Chondrocyte (in vitro differentiated cells): Measurements from ENCODE around the gene LHFPL6. TPM values are rescaled to one million over a fixed set of nuclear protein-coding genes. Genes with fewer than 3 reads are reported as not detected.

Experiments used
- DNase-seq: peaks from one replicate; pipeline ENCODE4 v3.0.0; 2021; ENCODE audit warnings: mixed read lengths, low spot score
- H3K27ac Mint-ChIP-seq: one replicate; pipeline ENCODE4 v1.8.0; 2021; ENCODE audit warnings: mild to moderate bottlenecking, moderate library complexity, mixed read lengths; ENCODE audit not compliant: unreplicated experiment
- H3K27me3 Mint-ChIP-seq: 2 replicates; pipeline ENCODE4 v1.8.0; 2021; ENCODE audit warnings: low read depth, mixed read lengths
- H3K36me3 Mint-ChIP-seq: 2 replicates; pipeline ENCODE4 v1.8.0; 2021; ENCODE audit warnings: low read depth, mixed read lengths
- H3K4me1 Mint-ChIP-seq: 2 replicates; pipeline ENCODE4 v1.8.0; 2021; ENCODE audit warnings: low read depth, mild to moderate bottlenecking, mixed read lengths
- H3K4me3 Mint-ChIP-seq: one replicate; pipeline ENCODE4 v1.8.0; 2021; ENCODE audit warnings: mild to moderate bottlenecking, moderate library complexity, mixed read lengths; ENCODE audit not compliant: unreplicated experiment
- H3K9me3 Mint-ChIP-seq: 2 replicates; pipeline ENCODE4 v1.8.0; 2021; ENCODE audit warnings: low read depth, mixed read lengths
- total RNA-seq: library from RNA; stranded (reverse); gene quantifications from 3 replicates; pipeline ENCODE4 v1.2.1, GENCODE V29; 2021
- TF ChIP-seq, protein P1 (sequence below): fragments of 200-600 bp; sonication (generic); IDR thresholded peaks from 2 replicates; pipeline ENCODE4 v1.5.0; 2021; ENCODE audit warnings: antibody characterized with exemption, mild to moderate bottlenecking, moderate library complexity

Gene LHFPL6
- total RNA-seq, 1 donor from 2014 or later, result 101 TPM

GRCh38 chr13:39578821-39579291, 24.1 kb downstream of the LHFPL6 start:
- peaks cover 58% of the 10 kb centered on the region for H3K4me1 Mint-ChIP-seq
- H3K4me3 Mint-ChIP-seq, result no peak overlapping the region
- TF ChIP-seq, protein P1, sequence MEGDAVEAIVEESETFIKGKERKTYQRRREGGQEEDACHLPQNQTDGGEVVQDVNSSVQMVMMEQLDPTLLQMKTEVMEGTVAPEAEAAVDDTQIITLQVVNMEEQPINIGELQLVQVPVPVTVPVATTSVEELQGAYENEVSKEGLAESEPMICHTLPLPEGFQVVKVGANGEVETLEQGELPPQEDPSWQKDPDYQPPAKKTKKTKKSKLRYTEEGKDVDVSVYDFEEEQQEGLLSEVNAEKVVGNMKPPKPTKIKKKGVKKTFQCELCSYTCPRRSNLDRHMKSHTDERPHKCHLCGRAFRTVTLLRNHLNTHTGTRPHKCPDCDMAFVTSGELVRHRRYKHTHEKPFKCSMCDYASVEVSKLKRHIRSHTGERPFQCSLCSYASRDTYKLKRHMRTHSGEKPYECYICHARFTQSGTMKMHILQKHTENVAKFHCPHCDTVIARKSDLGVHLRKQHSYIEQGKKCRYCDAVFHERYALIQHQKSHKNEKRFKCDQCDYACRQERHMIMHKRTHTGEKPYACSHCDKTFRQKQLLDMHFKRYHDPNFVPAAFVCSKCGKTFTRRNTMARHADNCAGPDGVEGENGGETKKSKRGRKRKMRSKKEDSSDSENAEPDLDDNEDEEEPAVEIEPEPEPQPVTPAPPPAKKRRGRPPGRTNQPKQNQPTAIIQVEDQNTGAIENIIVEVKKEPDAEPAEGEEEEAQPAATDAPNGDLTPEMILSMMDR, result no peak
- no peaks in the 10 kb centered on the region for H3K27me3 Mint-ChIP-seq
- peak overlapping the region; percentile 35 for H3K27ac Mint-ChIP-seq
- H3K9me3 Mint-ChIP-seq, result no peaks in the 10 kb centered on the region
- no peak for DNase-seq
- no peaks in the 10 kb centered on the region for H3K36me3 Mint-ChIP-seq

DNA sequence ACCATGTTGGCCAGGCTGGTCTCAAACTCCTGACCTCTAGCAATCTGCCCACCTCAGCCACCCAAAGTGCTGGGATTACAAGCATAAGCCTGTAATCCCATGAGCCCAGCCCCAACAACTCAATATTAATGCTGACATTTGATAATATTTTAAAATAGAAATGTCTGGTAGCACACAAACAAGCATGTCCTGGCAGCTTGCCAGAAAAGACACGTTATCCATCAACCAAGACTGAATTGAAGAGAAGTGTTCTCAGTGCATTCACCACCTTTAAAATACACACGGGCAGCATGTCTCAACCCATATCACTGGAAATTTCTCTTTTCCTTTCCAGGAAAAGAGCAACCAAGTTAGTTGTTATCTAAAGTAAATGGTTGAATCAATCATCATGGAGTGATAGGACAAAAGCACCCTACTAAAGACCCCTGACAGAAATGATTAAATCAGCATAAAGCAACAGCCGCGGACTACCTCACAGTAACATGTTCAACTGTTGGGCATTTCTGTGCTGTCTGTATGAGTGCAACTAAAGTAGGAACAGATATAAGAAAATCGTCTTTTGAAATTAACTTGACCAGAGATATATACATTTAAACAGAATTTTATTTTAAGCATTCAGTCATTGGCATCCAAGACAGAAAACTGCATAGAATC, 25.0 kb downstream of the LHFPL6 start:
- TF ChIP-seq, protein P1, result no peak
- DNase-seq, result no peak
- Mint-ChIP-seq H3K9me3 (no peaks in the 10 kb centered on the region), H3K4me3 (no peak overlapping the region), H3K36me3 (no peaks in the 10 kb centered on the region), H3K27me3 (no peaks in the 10 kb centered on the region), H3K27ac (no peak overlapping the region), H3K4me1 (peaks cover 53% of the 10 kb centered on the region)

- Mint-ChIP-seq H3K36me3 (no peaks in the 10 kb centered on the region), H3K9me3 (no peaks in the 10 kb centered on the region), H3K27me3 (no peaks in the 10 kb centered on the region), H3K27ac (no peak overlapping the region), H3K4me1 (peaks cover 47% of the 10 kb centered on the region), H3K4me3 (no peak overlapping the region)
- TF ChIP-seq, protein P1, result no peak
- no peak for DNase-seq
Observed at GRCh38 chr13:39577203-39577602, 25.8 kb downstream of the LHFPL6 start.

DNA sequence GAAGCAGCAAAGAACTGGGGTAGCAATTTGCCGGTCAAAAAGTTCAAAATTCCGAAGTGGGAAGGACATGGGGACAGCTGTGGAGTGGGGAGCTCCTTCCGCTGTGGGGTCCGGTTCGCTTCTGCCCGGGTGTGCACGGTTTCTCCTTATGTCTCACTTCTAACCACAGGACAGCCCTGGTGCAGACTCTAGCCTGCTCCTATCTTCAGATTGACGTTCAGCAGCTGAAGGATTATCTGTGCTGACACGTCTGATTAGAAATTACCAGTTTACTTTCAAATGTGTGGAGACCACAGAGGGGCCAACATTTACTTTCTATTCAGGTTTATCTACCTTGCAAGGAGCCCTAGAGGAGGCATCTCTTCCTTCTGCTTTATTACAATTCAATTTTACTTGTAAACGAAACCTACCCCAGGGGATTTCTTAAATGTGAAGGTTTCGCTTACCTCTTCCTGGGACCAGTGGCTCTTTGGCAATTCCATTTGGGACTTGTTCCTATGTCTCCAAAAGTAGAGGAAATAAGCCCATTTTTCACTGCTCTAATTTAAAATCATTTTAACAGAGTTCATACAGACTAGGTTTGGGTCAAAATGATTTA, 27.3 kb downstream of the LHFPL6 start:
- Mint-ChIP-seq H3K9me3 (no peaks in the 10 kb centered on the region), H3K27ac (no peak overlapping the region), H3K36me3 (peaks cover 3% of the 10 kb centered on the region), H3K4me3 (no peak overlapping the region), H3K4me1 (peaks cover 32% of the 10 kb centered on the region), H3K27me3 (no peaks in the 10 kb centered on the region)
- TF ChIP-seq, protein P1, result no peak
- DNase-seq, result no peak

GRCh38 chr13:39571502-39572092, 31.4 kb downstream of the LHFPL6 start:
- Mint-ChIP-seq H3K4me1 (peaks cover 14% of the 10 kb centered on the region), H3K27me3 (no peaks in the 10 kb centered on the region), H3K27ac (no peak overlapping the region), H3K9me3 (no peaks in the 10 kb centered on the region), H3K36me3 (peaks cover 3% of the 10 kb centered on the region), H3K4me3 (no peak overlapping the region)
- DNase-seq, result no peak
- TF ChIP-seq, protein P1, result no peak
